Measurements from ENCODE around the gene MEPCE. TPM values are rescaled to one million over a fixed set of nuclear protein-coding genes. Genes with fewer than 3 reads are reported as not detected.
A peak's percentile ranks its signal among the peaks of the same experiment; 100 is the strongest.

Gene MEPCE
- total and polyA plus RNA-seq, 9 of the 15 experiments (the other 6 are each of a cell fraction or from before 2014, with no cell fraction given), result 10.9 to 76.3 (median 44.1) TPM

- no peak for TF ChIP-seq SP2 (IDR thresholded peaks at IDR 0.05; ENCODE audit: extremely low read depth, low read depth, low read length, poor library complexity, severe bottlenecking)
- TF ChIP-seq ZNF224 (CRISPR knock-in tag; IDR thresholded peaks at IDR 0.05), result no peak
- TF ChIP-seq ATF7 (IDR thresholded peaks at IDR 0.05), result peak; percentile 98
- peak in 1 of 2 experiments; percentile 66; a peak in 1 of 4 replicates for TF ChIP-seq RCOR1 (IDR thresholded peaks at IDR 0.05; ENCODE audit: borderline replicate concordance in 1 of 2, low read depth in 2 of 2, low read length in 2 of 2)
- peak; percentile 71; the same call in 1 of the 2 replicates for TF ChIP-seq TRIM28 (IDR thresholded peaks at IDR 0.05)
- no peak for TF ChIP-seq PHF20 (IDR thresholded peaks at IDR 0.05; ENCODE audit: partially characterized antibody)
- TF ChIP-seq ZFX (CRISPR knock-in tag; IDR thresholded peaks at IDR 0.05), result peak; percentile 71
- TF ChIP-seq ZNF583 (CRISPR knock-in tag; IDR thresholded peaks at IDR 0.05), result peak; percentile 63
- TF ChIP-seq ZNF318 (IDR thresholded peaks at IDR 0.05; ENCODE audit: borderline replicate concordance in 1 of 2, low read depth in 1 of 2), result peak in 1 of 2 experiments; percentile 91; a peak in 2 of 4 replicates
- TF ChIP-seq BRD4 (IDR thresholded peaks at IDR 0.05), result no peak; the same call in 1 of the 2 replicates
- peak; percentile 80 to 91 for TF ChIP-seq E2F6 (IDR thresholded peaks at IDR 0.05; ENCODE audit: borderline replicate concordance in 1 of 2, extremely low read depth in 1 of 2, insufficient read depth in 1 of 2, insufficient read length in 1 of 2, low read depth in 1 of 2, low read length in 1 of 2, poor library complexity in 1 of 2, severe bottlenecking in 1 of 2)
- TF ChIP-seq ZNF277 (CRISPR knock-in tag; IDR thresholded peaks at IDR 0.05; ENCODE audit: borderline replicate concordance), result no peak
- peak; percentile 89 for TF ChIP-seq ZNF436 (CRISPR knock-in tag; IDR thresholded peaks at IDR 0.05)
- peak; percentile 62 for TF ChIP-seq TBP (optimal IDR thresholded peaks at IDR 0.05; ENCODE audit: low read depth, low read length)
- TF ChIP-seq HDAC8 (tag; IDR thresholded peaks at IDR 0.05), result peak; percentile 94
Measured at GRCh38 chr7:100444311-100445278, 15.0 kb downstream of the MEPCE start (continued).
